Stimulated activated CD4-positive, alpha-beta T cell treated with anti-CD3 and anti-CD28 coated beads, Interleukin-2, amount 100 ng/mL, for 4 hours (primary cell): ENCODE results near the gene MISP.
"Not testable (repeated sequence)": the region's sequence is repeated elsewhere in the genome, so short reads cannot be mapped to it uniquely, and the experiment has no call there.

Experiments used
- DNase-seq: peaks from one replicate; pipeline ENCODE4 v3.0.0-alpha.2; 2020; ENCODE audit warnings: low read depth

Gene MISP

GRCh38 chr19:750640-751423, at the start of gene MISP:
Gene MISP, plus strand, starts transcription at chr19:751112. Its CDS starts 5,835 bp downstream, at chr19:756947.
- DNase-seq, result no peak

GRCh38 chr19:702847-703246, 48.1 kb upstream of the MISP start:
- not testable (repeated sequence) for DNase-seq

- DNase-seq, result no peak
Observed at GRCh38 chr19:703329-703650, 47.6 kb upstream of the MISP start.

GRCh38 chr19:703651-704446, 47.1 kb upstream of the MISP start:
- DNase-seq, result peak; percentile 36

- no peak for DNase-seq
Observed at GRCh38 chr19:704447-704741, 46.5 kb upstream of the MISP start.

- no peak for DNase-seq
Observed at GRCh38 chr19:708154-709143, 42.5 kb upstream of the MISP start, which contains the start of gene PALM. Gene PALM, plus strand, starts transcription at chr19:708935. Its CDS starts 212 bp downstream, at chr19:709147.

- DNase-seq, result no peak
Observed at GRCh38 chr19:709196-709964, 41.5 kb upstream of the MISP start.

GRCh38 chr19:709965-710571, 40.8 kb upstream of the MISP start:
- DNase-seq, result no peak

- DNase-seq, result no peak
Observed at GRCh38 chr19:710767-711166, 40.1 kb upstream of the MISP start.

- no peak for DNase-seq
Observed at GRCh38 chr19:711254-711653, 39.7 kb upstream of the MISP start.

- no peak for DNase-seq
Observed at GRCh38 chr19:715347-715746, 35.6 kb upstream of the MISP start.

GRCh38 chr19:718251-718951, 32.5 kb upstream of the MISP start:
- no peak for DNase-seq

GRCh38 chr19:718991-719512, 31.9 kb upstream of the MISP start:
- no peak for DNase-seq

- peak; percentile 6 for DNase-seq
Observed at GRCh38 chr19:719636-720344, 31.1 kb upstream of the MISP start.

GRCh38 chr19:720345-721160, 30.4 kb upstream of the MISP start:
- no peak for DNase-seq

GRCh38 chr19:722553-723101, 28.3 kb upstream of the MISP start:
- DNase-seq, result no peak

- DNase-seq, result no peak
Observed at GRCh38 chr19:723247-723646, 27.7 kb upstream of the MISP start.

GRCh38 chr19:723714-724113, 27.2 kb upstream of the MISP start:
- DNase-seq, result no peak
